ENCODE results near the gene CAPN11.

CAPN11 gene

GRCh38 chr6:44203955-44204354 lies 45.3 kb downstream of the CAPN11 start:
- no peak for TF ChIP-seq CTCF (conservative IDR thresholded peaks at IDR 0.05; ENCODE audit: control insufficient read depth, insufficient read depth, low read depth, low read length)
- no peak overlapping the region for H3K4me3 ChIP-seq (ENCODE audit: control insufficient read depth, low read depth, low read length)
- DNase-seq (ENCODE audit: low read depth), result no peak

GRCh38 chr6:44207966-44208365 lies 49.3 kb downstream of the CAPN11 start:
- no peak overlapping the region for H3K4me3 ChIP-seq (ENCODE audit: control insufficient read depth, low read depth, low read length)
- DNase-seq (ENCODE audit: low read depth), result no peak
- TF ChIP-seq CTCF (conservative IDR thresholded peaks at IDR 0.05; ENCODE audit: control insufficient read depth, insufficient read depth, low read depth, low read length), result no peak

- no peak overlapping the region for H3K4me3 ChIP-seq (ENCODE audit: control insufficient read depth, low read depth, low read length)
- DNase-seq (ENCODE audit: low read depth), result no peak
- no peak for TF ChIP-seq CTCF (conservative IDR thresholded peaks at IDR 0.05; ENCODE audit: control insufficient read depth, insufficient read depth, low read depth, low read length)
These were observed 52.7 kb downstream of the CAPN11 start for GRCh38 chr6:44211284-44211683.

- DNase-seq (ENCODE audit: low read depth), result no peak
- no peak overlapping the region for H3K4me3 ChIP-seq (ENCODE audit: control insufficient read depth, low read depth, low read length)
- TF ChIP-seq CTCF (conservative IDR thresholded peaks at IDR 0.05; ENCODE audit: control insufficient read depth, insufficient read depth, low read depth, low read length), result no peak
These were observed 55.7 kb downstream of the CAPN11 start for GRCh38 chr6:44214307-44214706.

- H3K4me3 ChIP-seq (ENCODE audit: control insufficient read depth, low read depth, low read length), result no peak within 1 kb of the TSS
- TF ChIP-seq CTCF (conservative IDR thresholded peaks at IDR 0.05; ENCODE audit: control insufficient read depth, insufficient read depth, low read depth, low read length), result no peak
- DNase-seq (ENCODE audit: low read depth), result no peak
These were observed 58.2 kb downstream of the CAPN11 start, which contains the start of gene MYMX for GRCh38 chr6:44216677-44217331. MYMX (plus strand) TSS chr6:44216926; CDS start chr6:44217472, 546 bp downstream.

- no peak for TF ChIP-seq CTCF (conservative IDR thresholded peaks at IDR 0.05; ENCODE audit: control insufficient read depth, insufficient read depth, low read depth, low read length)
- no peak overlapping the region for H3K4me3 ChIP-seq (ENCODE audit: control insufficient read depth, low read depth, low read length)
- DNase-seq (ENCODE audit: low read depth), result no peak
These were observed 58.9 kb downstream of the CAPN11 start for GRCh38 chr6:44217332-44218143.

All from fibroblast of mammary gland (primary cell).